GM19395 (cell line): Measurements from ENCODE around the gene RAB36.

Experiments used
- ATAC-seq: cut with Tn5 transposase; IDR thresholded peaks from one replicate; pipeline ENCODE4 v1.9.1; 2021; ENCODE audit warnings: mild to moderate bottlenecking, moderate library complexity; ENCODE audit not compliant: unreplicated experiment

RAB36 gene

GRCh38 chr22:23180893-23181720 is 35.8 kb downstream of the RAB36 start:
- no peak for ATAC-seq

- no peak for ATAC-seq
Observed at GRCh38 chr22:23181721-23182308, 36.5 kb downstream of the RAB36 start.

- no peak for ATAC-seq
Observed at GRCh38 chr22:23182309-23183060, 37.2 kb downstream of the RAB36 start.

- ATAC-seq = no peak
Observed at GRCh38 chr22:23183061-23183698, 37.9 kb downstream of the RAB36 start.

GRCh38 chr22:23184100-23184763 is 39.0 kb downstream of the RAB36 start:
- ATAC-seq = no peak

GRCh38 chr22:23184764-23185113 is 39.5 kb downstream of the RAB36 start:
- no peak for ATAC-seq

GRCh38 chr22:23187211-23187610 is 41.9 kb downstream of the RAB36 start:
- no peak for ATAC-seq

- ATAC-seq = no peak
Observed at GRCh38 chr22:23187871-23188700, 42.8 kb downstream of the RAB36 start.

GRCh38 chr22:23190526-23190925 is 45.2 kb downstream of the RAB36 start:
- no peak for ATAC-seq

GRCh38 chr22:23192133-23192532 is 46.9 kb downstream of the RAB36 start:
- ATAC-seq = no peak

GRCh38 chr22:23192558-23192957 is 47.3 kb downstream of the RAB36 start:
- ATAC-seq = no peak

GRCh38 chr22:23193196-23193827 is 48.0 kb downstream of the RAB36 start:
- ATAC-seq = no peak

GRCh38 chr22:23193882-23194281 is 48.6 kb downstream of the RAB36 start:
- ATAC-seq = no peak

- no peak for ATAC-seq
Observed at GRCh38 chr22:23196165-23196564, 50.9 kb downstream of the RAB36 start.

GRCh38 chr22:23197836-23198235 is 52.6 kb downstream of the RAB36 start:
- ATAC-seq = no peak

GRCh38 chr22:23199159-23199558 is 53.9 kb downstream of the RAB36 start:
- ATAC-seq = no peak

GRCh38 chr22:23200898-23201297 is 55.6 kb downstream of the RAB36 start:
- ATAC-seq = no peak

- no peak for ATAC-seq
Observed at GRCh38 chr22:23202812-23203451, 57.7 kb downstream of the RAB36 start.
